OCI-LY1 (cell line): Measurements from ENCODE around the gene FANK1.

Experiments
- CTCF ChIP-seq: fragments of 200-600 bp; sonication (generic), shearing (Covaris generic); IDR thresholded peaks from 2 replicates; pipeline ENCODE4 v1.5.1; 2017; ENCODE audit warnings: mild to moderate bottlenecking, antibody characterized with exemption, low read length, moderate library complexity, mixed read lengths
- EZH2 ChIP-seq: fragments of 200-600 bp; sonication (generic), shearing (Covaris generic); IDR thresholded peaks from 2 replicates; pipeline ENCODE4 v1.8.0; 2017; ENCODE audit warnings: borderline replicate concordance, mixed run types, mild to moderate bottlenecking, antibody characterized with exemption, low read length, moderate library complexity, mixed read lengths

GRCh38 chr10:126036515-126036914 lies 140.2 kb downstream of the FANK1 start:
- TF ChIP-seq CTCF, result no peak
- TF ChIP-seq EZH2, result no peak
